ENCODE measurements around the gene SV2B.

SV2B gene

GRCh38 chr15:91100814-91101607, 954 bp downstream of the SV2B start:
- TF ChIP-seq SPI1 (IDR thresholded peaks at IDR 0.05; ENCODE audit: borderline replicate concordance, low read depth) (no peak), GABPA (IDR thresholded peaks at IDR 0.05; ENCODE audit: low read depth) (no peak), POLR2AphosphoS5 (IDR thresholded peaks at IDR 0.05; ENCODE audit: low read depth) (no peak), CTCF (IDR thresholded peaks at IDR 0.05; ENCODE audit: insufficient read depth, low read length) (no peak)
- TF ChIP-seq, protein P1, sequence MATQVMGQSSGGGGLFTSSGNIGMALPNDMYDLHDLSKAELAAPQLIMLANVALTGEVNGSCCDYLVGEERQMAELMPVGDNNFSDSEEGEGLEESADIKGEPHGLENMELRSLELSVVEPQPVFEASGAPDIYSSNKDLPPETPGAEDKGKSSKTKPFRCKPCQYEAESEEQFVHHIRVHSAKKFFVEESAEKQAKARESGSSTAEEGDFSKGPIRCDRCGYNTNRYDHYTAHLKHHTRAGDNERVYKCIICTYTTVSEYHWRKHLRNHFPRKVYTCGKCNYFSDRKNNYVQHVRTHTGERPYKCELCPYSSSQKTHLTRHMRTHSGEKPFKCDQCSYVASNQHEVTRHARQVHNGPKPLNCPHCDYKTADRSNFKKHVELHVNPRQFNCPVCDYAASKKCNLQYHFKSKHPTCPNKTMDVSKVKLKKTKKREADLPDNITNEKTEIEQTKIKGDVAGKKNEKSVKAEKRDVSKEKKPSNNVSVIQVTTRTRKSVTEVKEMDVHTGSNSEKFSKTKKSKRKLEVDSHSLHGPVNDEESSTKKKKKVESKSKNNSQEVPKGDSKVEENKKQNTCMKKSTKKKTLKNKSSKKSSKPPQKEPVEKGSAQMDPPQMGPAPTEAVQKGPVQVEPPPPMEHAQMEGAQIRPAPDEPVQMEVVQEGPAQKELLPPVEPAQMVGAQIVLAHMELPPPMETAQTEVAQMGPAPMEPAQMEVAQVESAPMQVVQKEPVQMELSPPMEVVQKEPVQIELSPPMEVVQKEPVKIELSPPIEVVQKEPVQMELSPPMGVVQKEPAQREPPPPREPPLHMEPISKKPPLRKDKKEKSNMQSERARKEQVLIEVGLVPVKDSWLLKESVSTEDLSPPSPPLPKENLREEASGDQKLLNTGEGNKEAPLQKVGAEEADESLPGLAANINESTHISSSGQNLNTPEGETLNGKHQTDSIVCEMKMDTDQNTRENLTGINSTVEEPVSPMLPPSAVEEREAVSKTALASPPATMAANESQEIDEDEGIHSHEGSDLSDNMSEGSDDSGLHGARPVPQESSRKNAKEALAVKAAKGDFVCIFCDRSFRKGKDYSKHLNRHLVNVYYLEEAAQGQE (IDR thresholded peaks at IDR 0.05; ENCODE audit: insufficient replicate concordance, low read depth): no peak
- H3K27ac ChIP-seq (replicated peaks): no peak overlapping the region
- H3K27me3 ChIP-seq (ENCODE audit: insufficient read depth, poor library complexity, severe bottlenecking): peaks cover 54% of the 10 kb centered on the region
- no peak for DNase-seq (ENCODE audit: low read depth in 1 of 2, low spot score in 1 of 2)
- peak overlapping the region; percentile 26; the same call in 1 of the 2 replicates for H3K4me3 ChIP-seq (replicated peaks; ENCODE audit: insufficient read depth, low read length)

DNA sequence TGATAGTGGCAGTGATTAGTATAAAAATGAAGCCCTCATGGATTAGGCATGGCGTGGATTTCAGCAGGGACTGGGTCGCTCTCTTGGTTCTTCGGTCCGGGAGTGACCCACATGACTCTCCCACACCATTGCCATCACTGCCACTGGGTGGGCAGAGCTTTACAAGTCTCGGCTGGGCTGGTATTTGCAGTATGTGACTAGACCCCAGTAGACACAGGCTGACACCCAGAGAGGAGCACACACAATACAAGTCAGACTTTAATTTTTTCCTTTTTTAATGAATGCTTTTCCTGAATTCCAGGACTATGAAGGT, 1.5 kb downstream of the SV2B start:
- H3K27ac ChIP-seq (replicated peaks): no peak overlapping the region
- peaks cover 54% of the 10 kb centered on the region for H3K27me3 ChIP-seq (ENCODE audit: insufficient read depth, poor library complexity, severe bottlenecking)
- TF ChIP-seq, protein P1 (IDR thresholded peaks at IDR 0.05; ENCODE audit: insufficient replicate concordance, low read depth): no peak
- TF ChIP-seq CTCF (IDR thresholded peaks at IDR 0.05; ENCODE audit: insufficient read depth, low read length): no peak
- TF ChIP-seq POLR2AphosphoS5 (IDR thresholded peaks at IDR 0.05; ENCODE audit: low read depth): no peak
- no peak for TF ChIP-seq SPI1 (IDR thresholded peaks at IDR 0.05; ENCODE audit: borderline replicate concordance, low read depth)
- TF ChIP-seq GABPA (IDR thresholded peaks at IDR 0.05; ENCODE audit: low read depth): no peak
- DNase-seq (ENCODE audit: low read depth in 1 of 2, low spot score in 1 of 2): no peak
- H3K4me3 ChIP-seq (replicated peaks; ENCODE audit: insufficient read depth, low read length): no peak overlapping the region

- TF ChIP-seq SPI1 (IDR thresholded peaks at IDR 0.05; ENCODE audit: borderline replicate concordance, low read depth) (no peak), GABPA (IDR thresholded peaks at IDR 0.05; ENCODE audit: low read depth) (no peak), CTCF (IDR thresholded peaks at IDR 0.05; ENCODE audit: insufficient read depth, low read length) (no peak), POLR2AphosphoS5 (IDR thresholded peaks at IDR 0.05; ENCODE audit: low read depth) (no peak)
- TF ChIP-seq, protein P1 (IDR thresholded peaks at IDR 0.05; ENCODE audit: insufficient replicate concordance, low read depth): no peak
- no peak overlapping the region for H3K27ac ChIP-seq (replicated peaks)
- DNase-seq (ENCODE audit: low read depth in 1 of 2, low spot score in 1 of 2): no peak
- H3K4me3 ChIP-seq (replicated peaks; ENCODE audit: insufficient read depth, low read length): no peak overlapping the region
- H3K27me3 ChIP-seq (ENCODE audit: insufficient read depth, poor library complexity, severe bottlenecking): peaks cover 49% of the 10 kb centered on the region
Observed at GRCh38 chr15:91102546-91103330, 2.7 kb downstream of the SV2B start.

Measured in HL-60 (cell line).